Muscle of arm (tissue), 12 donors: ENCODE results near the gene WNT5A. TPM values are rescaled to one million over a fixed set of nuclear protein-coding genes. Genes with fewer than 3 reads are reported as not detected.

Source experiments
- DNase-seq: peaks from one replicate; pipeline ENCODE4 v3.0.0-alpha.2; 2013
- polyA plus RNA-seq, 12 donors: library from polyadenylated mRNA; unstranded; fragments of 120-200 nt; gene quantifications; one replicate each; pipeline ENCODE4 v1.2.1, GENCODE V29; 2013; ENCODE audit not compliant: insufficient read length in 12 of 12

WNT5A gene
- polyA plus RNA-seq, 12 donors = 8.2 to 32.9 (median 16.0) TPM; not detected in 1

DNA sequence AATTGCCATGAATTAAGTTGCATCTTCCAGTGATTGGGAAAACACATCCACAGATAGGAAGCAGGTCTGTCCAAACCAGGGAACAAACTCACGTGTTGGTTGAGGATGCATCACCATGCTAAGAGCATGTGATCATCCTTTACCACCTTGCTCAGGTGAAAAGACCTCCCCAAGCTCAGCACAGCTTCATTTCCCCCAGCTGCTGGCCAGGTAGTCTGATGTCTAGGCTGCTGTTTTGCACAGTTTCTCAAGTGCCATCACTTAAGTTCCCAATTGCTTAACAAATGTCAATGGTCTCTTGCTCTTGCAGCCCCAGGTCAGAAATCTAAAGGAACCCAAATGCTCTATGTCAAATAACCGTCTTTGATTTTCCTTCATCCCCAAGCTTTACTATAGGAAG, 34.2 kb downstream of the WNT5A start:
- no peak for DNase-seq

DNA sequence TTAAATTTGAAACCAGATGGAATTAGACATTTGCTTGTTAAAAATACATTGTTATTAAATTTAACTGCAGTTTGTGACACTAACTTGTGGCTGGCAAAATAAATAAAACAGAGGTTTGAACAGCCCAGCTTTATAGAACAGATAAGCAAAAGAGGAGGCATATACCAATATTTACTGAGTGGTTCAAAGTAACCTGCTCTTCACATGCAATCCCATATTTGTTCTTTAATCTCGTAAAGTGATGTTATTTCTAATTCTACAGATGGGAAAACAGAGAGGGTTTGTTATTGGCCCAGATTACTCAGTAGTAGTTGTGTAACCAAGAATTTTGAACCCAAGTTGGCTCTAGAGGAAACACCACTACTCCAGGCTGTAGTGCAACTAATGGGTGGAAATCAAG, 37.6 kb downstream of the WNT5A start:
- DNase-seq = no peak

DNA sequence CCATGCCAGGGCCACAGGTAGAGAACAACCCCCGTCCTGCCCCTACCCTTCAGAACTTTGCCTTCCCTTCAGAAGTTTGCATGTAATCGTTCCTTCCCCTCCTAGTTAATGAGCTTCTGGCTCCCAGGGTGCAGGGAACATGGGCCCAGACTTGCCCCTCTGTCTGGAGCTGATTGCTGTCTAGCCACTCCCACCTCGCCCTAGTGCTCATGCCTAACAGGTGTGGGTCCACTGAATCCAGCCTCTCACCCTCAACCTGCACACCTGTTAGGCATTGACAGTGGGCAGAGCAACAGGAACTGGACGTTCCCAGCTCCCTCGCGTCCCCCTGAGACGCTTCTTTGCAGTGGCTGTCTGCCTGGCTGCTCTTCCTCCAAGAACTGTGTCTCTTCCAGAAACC, 40.3 kb downstream of the WNT5A start:
- no peak for DNase-seq

DNA sequence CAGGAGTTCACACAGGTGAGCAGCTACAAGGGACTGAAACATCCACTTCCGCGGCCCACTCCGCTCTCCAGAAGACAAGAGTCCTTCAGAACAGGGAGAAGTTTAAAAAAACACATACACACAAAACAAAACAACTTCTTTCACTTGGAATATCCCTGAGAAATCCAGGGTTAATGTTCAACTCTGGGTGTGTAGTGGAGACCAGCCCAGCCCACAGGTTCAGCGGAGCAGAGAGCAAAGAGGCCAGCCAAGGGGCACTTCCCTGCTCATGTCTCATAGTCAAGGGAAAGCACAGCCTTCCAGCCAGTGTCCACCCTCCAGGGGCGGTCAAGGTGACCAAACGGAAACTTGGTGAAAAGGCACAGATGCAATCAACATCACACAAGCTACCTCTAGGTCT, 41.6 kb downstream of the WNT5A start:
- no peak for DNase-seq

DNA sequence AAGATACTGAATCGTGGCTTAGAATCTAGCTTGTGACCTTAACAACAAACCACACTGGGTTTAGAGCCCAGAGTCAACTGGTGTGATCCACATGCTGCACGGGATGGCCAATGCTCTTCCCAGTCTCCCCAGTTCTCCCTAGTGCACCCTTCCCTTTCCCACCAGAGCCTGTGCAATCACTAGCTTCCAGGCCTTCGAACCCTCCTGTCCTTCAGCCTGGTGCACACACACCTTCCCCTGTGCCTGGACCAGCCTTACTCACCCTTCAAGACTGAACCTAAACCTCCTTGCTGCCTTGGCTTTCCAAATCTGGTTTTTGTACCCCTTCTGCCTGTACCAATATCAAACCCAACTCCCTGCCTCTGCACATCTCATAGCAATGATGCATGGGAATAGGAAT, 43.8 kb downstream of the WNT5A start:
- no peak for DNase-seq

DNA sequence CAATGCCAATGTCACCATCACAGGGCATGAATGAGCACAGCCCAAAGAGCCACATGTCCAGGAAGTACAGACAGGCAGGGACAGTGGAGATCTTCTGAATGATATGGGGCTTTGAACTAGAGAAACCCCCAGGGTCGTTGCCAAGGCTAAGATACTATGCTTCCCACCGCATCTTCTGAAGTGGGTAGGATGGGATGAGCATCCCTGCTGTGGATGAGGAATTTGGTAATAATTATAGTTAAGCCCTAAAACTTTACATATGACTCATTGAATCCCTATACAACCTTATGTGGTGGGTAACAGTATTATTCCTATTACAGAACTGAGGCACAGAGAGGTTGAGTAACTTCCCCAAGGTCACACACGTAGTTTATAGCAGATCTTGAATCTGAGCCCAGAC, 44.2 kb downstream of the WNT5A start:
- DNase-seq = no peak

DNA sequence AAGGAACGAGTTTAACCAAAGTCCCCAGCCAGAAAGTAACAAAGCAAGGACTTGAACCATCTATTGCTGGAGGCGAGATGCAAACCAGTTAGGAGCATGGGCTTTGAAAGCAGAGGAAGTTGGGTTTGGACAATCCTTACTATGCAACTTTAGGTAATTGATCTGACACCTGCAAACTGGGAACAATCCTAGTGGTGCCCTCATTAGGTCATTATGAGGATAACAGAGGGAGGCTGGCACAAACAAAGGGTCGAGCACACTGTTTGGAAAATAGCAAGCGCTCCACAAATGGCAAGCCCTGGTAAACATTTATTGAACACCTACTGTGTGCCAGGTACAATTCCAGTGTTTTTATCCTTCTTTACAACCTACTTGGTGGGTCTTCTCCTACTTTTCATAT, 45.6 kb downstream of the WNT5A start:
- DNase-seq = no peak

DNA sequence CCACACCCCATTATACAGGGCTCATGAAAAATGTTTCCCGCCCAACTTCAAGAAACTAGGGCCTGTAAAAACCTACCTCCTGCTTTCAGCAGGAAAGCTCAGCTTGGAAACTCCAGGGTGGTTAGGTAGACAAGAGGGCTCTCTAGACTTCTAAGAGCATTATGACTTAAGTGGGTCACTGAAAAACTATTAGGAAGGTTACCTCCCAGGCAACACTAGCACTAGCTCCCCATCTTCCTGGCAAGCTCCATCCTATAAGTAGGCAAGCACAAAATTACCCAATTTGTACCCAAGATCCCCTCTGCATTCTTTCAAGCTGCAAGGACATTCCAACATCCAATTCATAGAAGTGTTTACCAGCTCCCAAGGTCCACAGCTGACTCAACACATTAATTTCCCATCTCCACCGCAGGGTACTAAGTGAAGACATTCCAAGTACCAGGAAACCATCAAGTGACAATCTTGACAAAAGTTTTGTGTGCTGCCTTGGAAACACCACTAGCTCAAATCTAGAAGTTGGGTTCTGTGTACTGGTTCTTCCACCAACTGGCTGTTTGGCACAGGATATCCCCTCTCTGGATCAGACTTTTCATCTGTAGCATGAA, 46.9 kb downstream of the WNT5A start:
- no peak for DNase-seq

DNA sequence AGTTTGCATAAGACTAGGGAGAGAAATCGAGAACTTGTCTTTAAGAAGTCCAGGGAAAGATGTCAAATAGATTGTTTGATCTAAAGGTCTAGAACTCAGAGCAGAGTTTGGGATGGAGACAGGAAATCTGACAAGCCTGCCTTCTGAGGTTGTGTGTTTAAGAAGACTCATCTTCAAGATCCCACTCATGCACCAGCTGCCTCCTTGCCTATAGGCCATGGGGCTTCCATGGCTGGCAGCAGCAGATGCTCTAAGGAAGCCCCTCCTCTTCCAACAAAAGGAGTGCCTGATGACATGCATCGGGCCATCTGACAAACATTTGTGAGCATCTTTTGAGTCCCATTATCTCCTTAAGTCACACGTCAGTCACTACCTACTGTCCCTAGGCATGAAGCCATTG, 47.4 kb downstream of the WNT5A start:
- no peak for DNase-seq

DNA sequence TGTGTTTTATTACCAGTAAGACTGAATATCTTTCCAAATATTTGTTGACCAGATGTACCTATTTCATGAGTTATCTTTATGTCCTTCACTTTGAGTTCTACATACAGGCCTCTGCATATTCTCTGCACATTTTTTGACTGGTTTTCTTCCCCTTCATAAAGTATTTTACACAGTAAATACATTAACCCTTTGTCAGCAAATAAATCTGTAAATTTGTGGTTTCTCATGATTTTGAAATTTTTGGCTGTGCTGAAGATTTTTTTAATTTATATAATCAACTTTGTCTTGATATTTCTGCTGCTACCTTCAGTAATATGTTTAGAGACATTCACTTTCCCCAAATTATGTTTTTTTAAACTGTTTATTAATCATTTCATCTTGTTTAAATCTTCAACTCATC, 50.5 kb downstream of the WNT5A start:
- no peak for DNase-seq

DNA sequence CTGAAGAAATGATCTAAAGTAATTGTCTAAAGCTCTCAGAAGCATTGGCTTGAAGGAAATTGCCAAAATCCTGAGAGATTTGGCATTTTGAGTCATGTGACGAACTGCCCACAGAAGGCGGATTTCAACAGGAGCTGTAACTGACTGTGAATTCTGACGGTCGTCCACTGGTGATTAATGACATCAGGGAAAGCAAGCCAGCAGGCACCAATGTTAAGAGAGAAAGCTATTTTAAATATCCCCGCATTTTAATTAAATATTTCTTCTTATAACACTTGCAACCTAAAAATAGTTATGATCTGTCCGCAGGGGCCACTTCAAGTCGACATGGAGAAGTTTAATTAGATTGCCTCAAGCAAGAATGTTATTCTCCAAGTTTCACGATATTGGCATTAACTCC, 51.6 kb downstream of the WNT5A start:
- DNase-seq = no peak

DNA sequence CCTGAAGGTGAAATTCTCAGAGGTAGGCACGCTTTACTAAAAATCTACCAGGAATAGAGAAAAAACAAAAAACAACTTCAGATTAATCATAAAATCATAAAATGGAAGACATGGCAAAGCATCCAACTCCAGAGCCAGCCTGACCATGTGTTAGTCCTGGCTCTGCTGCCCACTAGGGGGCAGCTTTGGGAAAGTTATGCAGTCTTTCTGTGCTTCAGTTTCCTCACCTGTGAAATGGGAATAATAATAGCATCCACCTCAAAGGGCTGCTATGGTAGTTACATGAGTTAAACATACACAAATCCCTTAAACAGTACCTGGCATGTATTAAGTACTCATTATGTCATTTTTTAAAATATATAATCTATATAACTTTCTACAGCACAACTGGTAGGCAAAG, 52.3 kb downstream of the WNT5A start:
- DNase-seq = no peak

DNA sequence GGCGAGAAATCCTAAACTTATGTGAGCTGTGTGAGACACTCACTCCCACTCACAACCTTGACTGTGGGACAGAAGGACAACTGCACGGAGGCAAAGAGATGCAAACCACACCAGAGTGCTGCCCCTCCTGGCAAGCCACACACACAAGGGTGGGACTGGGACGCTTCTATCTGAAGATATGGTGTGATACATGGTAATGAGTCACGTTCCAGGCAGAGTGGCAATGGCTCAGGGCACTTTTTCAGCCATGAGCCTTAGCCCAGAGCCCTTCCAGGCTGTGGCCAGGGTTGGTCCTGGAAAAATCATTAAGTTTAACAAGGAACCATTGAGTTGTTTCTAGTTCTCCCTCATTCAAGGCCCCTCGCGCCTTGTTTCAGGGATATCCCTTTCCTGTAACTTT, 56.1 kb downstream of the WNT5A start:
- DNase-seq = no peak

DNA sequence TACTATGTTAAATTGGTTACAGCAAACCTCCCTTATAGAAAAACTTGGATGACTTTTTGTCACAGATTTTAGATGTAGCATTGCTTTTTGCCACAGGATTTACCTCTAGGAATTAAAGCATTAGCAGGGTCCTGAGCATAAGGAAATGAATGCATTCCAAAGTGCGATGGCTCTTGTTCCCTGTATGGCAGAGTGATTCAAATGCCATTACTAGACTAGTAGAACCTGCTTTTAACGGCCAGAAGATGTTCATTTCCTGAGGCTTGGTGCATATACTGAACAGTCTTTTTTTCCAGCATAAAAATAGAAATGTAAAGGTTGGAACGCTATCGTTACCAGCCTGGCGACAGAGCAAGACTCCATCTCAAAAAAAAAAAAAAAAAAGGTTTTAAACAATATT, 59.4 kb downstream of the WNT5A start:
- DNase-seq = no peak

DNA sequence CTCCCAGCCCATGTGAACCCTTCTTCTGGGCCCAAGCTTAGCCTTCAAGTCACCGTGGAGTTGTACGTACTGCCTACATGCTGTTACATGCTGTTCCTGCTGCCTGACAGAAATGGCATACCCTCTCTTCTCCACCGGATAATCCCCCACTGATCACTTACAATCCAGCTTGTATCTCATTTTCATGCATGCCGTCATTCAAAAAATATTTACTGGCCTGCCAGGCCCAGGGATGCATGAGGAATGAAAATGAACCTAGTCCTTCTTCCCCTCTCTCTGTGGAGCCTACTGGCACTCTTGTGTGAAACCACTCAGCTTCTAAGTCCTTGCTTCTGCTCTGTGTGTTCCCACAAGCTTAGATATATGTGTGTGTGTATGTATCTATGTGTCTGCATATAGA, 60.6 kb downstream of the WNT5A start:
- DNase-seq = no peak

DNA sequence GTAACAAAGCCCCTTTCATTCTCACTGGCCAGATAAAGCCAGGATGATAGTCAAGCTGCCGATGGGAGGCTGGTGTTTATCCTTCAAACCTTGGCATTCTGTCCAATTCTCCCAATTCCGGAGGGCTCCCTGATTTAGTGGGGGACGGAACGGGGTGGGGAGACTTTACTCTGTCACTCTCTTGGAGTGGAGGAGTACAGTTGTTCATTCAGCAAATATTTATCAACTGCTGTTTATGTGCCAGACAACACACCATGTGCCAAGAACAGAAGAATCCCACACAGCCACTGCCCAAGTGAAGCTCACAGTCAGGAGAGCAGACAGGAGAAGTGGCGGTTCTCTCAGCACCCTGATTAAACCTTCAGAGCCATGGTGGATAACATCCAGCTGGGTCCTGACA, 63.3 kb downstream of the WNT5A start:
- DNase-seq = no peak

DNA sequence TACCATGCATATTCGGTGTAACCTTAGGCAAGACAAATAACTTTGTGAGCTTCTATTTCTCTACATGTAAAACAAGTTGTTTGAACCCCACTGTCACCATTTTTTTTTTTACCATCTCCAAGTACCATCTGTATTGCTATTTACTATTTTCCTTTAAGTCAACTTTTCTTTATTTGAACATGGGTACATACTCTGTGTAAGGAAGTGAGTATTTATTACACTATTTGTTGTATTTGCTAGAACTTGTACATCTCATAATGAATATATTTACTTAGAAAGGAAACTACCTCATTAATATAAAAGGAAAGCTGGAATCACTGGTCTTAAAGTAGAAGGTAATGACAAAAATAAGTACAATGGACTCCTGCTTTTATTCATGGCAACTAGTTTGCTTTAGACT, 69.9 kb downstream of the WNT5A start:
- DNase-seq = no peak

DNA sequence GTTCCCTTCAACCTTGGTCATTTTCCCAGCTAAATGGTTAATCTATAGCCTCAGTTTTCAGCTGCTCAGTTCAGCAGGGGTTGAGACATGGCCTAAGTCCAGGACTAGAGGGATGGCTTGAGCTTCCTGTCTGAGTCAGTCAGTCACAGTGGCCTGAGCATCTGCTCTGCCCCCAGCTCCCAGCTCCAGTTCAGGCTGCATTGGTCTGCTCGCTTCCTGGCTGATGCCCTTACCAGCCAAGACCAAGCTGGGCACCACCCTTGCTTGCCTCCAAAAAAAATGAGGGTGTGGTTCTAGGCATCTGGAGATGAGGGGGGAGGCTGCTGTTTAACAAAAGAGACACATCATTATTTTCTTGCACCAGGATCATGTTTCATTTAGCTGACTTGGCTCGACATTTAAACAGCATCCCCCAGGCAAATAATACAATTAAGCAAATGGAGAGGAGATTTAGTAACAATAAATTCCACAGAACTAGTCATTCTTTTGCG, 70.7 kb downstream of the WNT5A start:
- DNase-seq = peak; percentile 34
